ENCODE measurements around the gene SH3PXD2A. TPM values are rescaled to one million over a fixed set of nuclear protein-coding genes. Genes with fewer than 3 reads are reported as not detected.

SH3PXD2A gene
- total and polyA plus RNA-seq, 5 donors from 2014 or later: 0.24 to 15.4 (median 0.47) TPM

DNA sequence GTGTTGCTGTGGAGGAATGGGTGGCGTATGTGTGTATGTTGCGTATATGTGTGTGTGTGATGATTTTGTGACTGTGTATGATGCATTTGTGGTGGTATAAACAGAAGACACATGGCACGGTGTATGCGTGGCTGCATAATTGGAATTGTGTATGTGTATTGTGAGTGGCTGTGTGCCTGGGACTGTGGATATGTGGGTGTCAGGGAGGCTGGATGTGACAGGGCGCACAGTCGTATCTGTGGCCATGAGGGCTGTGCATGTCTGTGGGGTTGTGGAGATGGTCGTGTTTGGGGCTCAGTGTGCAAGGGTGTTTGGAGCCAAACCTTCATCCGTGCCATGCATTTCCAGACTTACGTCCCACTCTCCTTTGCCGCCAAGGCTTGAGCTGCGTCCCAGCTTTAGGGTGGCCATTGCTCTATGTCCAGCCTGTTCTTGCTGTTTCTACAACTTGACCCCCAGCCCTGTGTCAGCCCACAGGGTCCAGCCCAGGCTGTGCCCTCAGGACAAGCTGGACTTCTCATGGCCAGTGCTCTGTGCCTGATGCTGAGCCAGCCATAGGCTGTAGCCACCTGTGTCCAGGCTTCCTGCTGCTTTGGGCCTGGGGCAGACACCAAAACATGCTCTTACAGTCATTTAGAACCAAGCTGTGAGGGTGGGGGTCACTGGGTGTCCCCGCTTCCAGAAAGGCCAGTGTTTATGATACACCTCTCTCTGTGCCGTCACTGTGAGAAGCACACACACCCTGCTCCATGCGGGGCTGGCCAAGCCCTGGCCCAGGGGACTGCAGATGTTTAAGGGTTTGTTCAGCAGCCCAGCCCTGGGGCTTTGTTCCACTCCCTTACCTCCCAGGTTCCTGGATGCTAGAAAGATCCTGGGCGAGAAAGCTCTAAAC is 234.2 kb downstream of the SH3PXD2A start:
- no peaks in the 10 kb centered on the region for H3K9me3 ChIP-seq (ENCODE audit: control insufficient read depth in 2 of 2, low read length in 2 of 2)
- Mint-ChIP-seq H3K36me3 (peaks cover 14% of the 10 kb centered on the region), H3K9me3 (no peaks in the 10 kb centered on the region), H3K27ac (peak overlapping the region in 1 of 3 donors; percentile 1), H3K4me3 (no peak overlapping the region), H3K4me1 (no peaks in the 10 kb centered on the region), H3K27me3 (no peaks in the 10 kb centered on the region)
- no peak for DNase-seq
- no peak overlapping the region for H3K4me3 ChIP-seq (ENCODE audit: low read depth, low read length)
- no peak overlapping the region for H3K27ac ChIP-seq (ENCODE audit: insufficient read depth, low read length, poor library complexity, severe bottlenecking)
- no peaks in the 10 kb centered on the region for H3K27me3 ChIP-seq (ENCODE audit: control insufficient read depth, insufficient read depth, low read length)
- no peaks in the 10 kb centered on the region for H3K4me1 ChIP-seq (ENCODE audit: control insufficient read depth, insufficient read depth, low read length, poor library complexity, severe bottlenecking)
- no peak for ATAC-seq (ENCODE audit: low read depth in 2 of 2)
- peaks cover 6% of the 10 kb centered on the region for H3K36me3 ChIP-seq (ENCODE audit: control insufficient read depth, insufficient read depth, low read length)

DNA sequence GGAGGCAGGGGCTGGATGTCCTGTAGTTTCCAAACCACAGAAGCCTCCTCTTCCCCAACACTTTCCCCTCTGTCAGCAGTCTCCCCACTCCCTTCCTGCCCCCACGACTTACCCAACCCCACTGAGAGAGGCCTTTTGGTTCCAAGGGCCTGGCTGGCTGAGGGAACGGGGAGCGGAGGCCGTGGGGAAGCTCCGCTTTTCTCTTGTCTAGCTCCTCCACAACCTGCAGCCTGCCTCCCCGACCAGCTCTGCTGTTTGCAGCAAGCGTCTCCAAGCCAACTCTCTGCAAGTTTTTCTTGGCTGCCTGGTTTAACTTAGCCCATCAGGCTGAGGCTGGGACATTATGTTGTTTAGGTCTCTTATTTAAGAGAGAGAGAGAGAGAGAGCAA is 235.0 kb downstream of the SH3PXD2A start:
- ATAC-seq (ENCODE audit: low read depth in 2 of 2) (no peak), DNase-seq (no peak)
- no peaks in the 10 kb centered on the region for H3K9me3 Mint-ChIP-seq
- Histone ChIP-seq H3K4me1 (ENCODE audit: control insufficient read depth, insufficient read depth, low read length, poor library complexity, severe bottlenecking) (no peaks in the 10 kb centered on the region), H3K27me3 (ENCODE audit: control insufficient read depth, insufficient read depth, low read length) (no peaks in the 10 kb centered on the region), H3K9me3 (ENCODE audit: control insufficient read depth in 2 of 2, low read length in 2 of 2) (no peaks in the 10 kb centered on the region), H3K27ac (ENCODE audit: insufficient read depth, low read length, poor library complexity, severe bottlenecking) (no peak overlapping the region), H3K36me3 (ENCODE audit: control insufficient read depth, insufficient read depth, low read length) (peaks cover 2% of the 10 kb centered on the region), H3K4me3 (ENCODE audit: low read depth, low read length) (no peak overlapping the region)
- no peaks in the 10 kb centered on the region for H3K4me1 Mint-ChIP-seq
- H3K36me3 Mint-ChIP-seq: peaks cover 10% of the 10 kb centered on the region
- H3K4me3 Mint-ChIP-seq: no peak overlapping the region
- no peak overlapping the region for H3K27ac Mint-ChIP-seq
- H3K27me3 Mint-ChIP-seq: no peaks in the 10 kb centered on the region

DNA sequence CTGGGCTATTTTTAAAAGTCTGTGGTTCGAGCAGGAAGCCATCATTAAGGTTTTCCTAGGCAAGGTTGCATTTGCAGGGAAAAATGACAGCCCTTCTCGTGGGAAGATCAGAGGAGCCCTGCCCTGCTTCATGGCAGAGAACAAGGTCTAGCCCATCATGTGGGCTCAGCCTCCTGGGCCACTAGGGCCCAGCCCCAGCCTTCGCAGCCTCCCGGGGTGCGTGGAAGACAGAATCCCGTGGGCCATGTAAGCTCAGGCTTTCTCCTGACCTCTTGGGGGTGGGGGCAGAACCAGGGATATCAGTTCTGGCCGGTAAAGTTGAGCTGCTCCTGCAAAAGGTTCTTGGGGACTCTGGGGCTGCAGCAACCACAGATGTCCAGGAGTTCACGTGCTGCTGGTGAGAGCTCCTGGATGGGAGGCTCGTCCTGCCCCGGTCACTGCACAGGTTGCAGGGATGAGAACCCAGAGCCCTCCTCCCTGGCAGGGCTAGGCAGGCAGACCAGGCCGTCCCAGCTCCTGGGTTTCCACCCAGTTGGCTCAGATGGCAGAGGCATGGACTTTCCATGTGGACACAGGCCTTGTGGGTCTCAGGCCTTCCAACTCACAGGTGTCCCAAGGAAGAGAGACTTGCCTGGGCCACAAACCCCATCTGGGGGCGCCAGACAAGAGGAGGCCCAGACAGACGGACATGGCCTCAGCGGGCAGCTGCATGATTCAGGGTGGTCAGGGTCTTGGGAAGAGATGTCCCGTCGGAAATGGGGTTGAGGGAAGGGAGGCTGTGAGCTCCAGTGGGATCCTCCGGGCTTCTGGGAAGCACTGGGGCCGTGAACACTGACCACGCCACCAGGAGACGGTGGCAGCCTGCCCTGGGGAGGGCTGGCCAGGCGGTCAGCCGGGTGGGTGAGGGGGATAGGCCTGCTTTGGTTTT is 235.7 kb downstream of the SH3PXD2A start:
- no peak overlapping the region for H3K27ac Mint-ChIP-seq
- H3K4me1 Mint-ChIP-seq: no peaks in the 10 kb centered on the region
- peaks cover 16% of the 10 kb centered on the region for H3K36me3 Mint-ChIP-seq
- H3K9me3 Mint-ChIP-seq: no peaks in the 10 kb centered on the region
- no peak for DNase-seq
- no peak overlapping the region for H3K27ac ChIP-seq (ENCODE audit: insufficient read depth, low read length, poor library complexity, severe bottlenecking)
- peaks cover 2% of the 10 kb centered on the region for H3K36me3 ChIP-seq (ENCODE audit: control insufficient read depth, insufficient read depth, low read length)
- H3K4me1 ChIP-seq (ENCODE audit: control insufficient read depth, insufficient read depth, low read length, poor library complexity, severe bottlenecking): no peaks in the 10 kb centered on the region
- no peaks in the 10 kb centered on the region for H3K27me3 ChIP-seq (ENCODE audit: control insufficient read depth, insufficient read depth, low read length)
- H3K9me3 ChIP-seq (ENCODE audit: control insufficient read depth in 2 of 2, low read length in 2 of 2): no peaks in the 10 kb centered on the region
- H3K4me3 Mint-ChIP-seq: no peak overlapping the region
- H3K27me3 Mint-ChIP-seq: no peaks in the 10 kb centered on the region
- no peak overlapping the region for H3K4me3 ChIP-seq (ENCODE audit: low read depth, low read length)
- no peak for ATAC-seq (ENCODE audit: low read depth in 2 of 2)

DNA sequence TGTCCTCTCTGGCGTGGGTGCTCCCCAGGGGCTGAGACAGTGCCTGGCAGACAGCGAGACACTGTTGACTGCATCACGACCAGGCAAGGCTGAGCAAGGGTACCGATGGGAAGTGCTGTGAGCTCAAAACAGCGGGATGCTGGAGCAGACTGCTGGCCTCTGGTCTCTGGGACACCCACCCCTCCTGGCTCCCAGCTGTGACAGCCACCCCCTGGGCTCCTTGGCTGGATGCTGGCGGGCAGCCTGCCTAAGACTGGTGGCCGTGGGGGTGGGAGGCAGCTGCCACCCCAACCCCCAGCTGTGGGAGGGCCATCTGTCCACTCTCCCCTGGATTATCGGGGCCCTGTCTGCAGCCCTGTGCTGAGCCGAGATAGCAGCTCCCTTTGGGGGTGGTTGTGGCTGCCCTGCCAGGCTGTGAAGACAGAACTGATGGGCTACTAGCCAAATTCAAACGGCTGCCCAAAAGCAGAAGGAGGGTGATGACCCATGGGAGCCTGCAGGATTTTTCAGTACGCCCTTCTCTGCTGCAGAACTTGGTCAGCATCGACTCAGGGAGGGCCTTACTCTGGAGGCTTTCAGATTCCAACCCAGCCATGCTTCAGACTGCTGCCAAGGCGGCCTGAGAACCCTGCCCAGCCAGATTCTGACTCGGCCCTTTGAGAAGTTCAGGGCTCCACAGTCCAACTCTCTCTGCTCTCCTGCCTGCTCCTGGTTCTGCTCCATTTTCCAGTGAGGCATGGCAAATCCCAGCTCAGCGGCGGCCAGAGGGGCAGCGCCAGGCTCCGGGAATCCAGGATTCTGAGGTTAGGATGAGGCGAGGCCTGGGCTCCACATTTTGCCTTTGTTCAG is 236.6 kb downstream of the SH3PXD2A start:
- no peak for ATAC-seq (ENCODE audit: low read depth in 2 of 2)
- H3K4me1 ChIP-seq (ENCODE audit: control insufficient read depth, insufficient read depth, low read length, poor library complexity, severe bottlenecking): no peaks in the 10 kb centered on the region

DNA sequence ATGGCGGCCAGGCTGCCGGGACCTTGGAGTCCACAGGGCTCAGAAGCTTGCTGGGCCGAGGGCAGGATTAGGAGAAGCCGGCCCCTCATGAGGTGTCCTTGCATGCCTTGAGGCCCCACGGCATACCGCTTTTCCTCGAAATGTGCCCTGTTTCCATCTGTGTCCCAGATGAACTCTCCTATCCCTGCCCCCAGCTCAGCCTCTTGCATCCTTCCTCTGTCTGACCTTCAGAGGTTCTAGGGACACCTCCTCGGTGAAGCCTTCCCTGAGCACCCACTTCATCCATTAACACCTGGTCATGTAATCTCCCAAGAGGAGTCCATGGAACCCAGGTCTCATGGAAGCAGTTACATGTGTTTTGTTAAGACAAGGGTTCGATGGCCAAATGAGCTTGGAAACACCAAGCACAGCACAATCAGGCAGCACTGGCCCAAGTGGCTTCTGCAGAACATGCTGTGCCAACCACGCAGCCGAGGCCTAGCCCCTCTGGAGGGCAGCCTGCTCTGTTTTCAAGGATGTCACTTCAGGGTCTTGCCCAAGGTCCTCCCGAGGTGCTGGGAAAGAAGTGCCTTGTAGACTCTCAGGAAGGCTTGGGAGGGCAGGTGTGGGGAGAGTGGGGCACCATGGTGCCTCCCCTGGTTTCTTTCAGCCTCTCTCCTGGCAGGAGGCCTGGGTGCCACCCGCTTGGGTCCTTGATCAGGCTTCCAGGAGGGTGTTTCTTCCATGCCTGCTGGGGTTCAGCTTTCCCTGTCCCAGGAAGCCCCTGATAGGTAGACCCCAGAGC is 237.6 kb downstream of the SH3PXD2A start:
- Histone ChIP-seq H3K4me1 (ENCODE audit: control insufficient read depth, insufficient read depth, low read length, poor library complexity, severe bottlenecking) (no peaks in the 10 kb centered on the region), H3K27me3 (ENCODE audit: control insufficient read depth, insufficient read depth, low read length) (no peaks in the 10 kb centered on the region), H3K36me3 (ENCODE audit: control insufficient read depth, insufficient read depth, low read length) (peaks cover 10% of the 10 kb centered on the region), H3K27ac (ENCODE audit: insufficient read depth, low read length, poor library complexity, severe bottlenecking) (no peak overlapping the region), H3K9me3 (ENCODE audit: control insufficient read depth in 2 of 2, low read length in 2 of 2) (no peaks in the 10 kb centered on the region), H3K4me3 (ENCODE audit: low read depth, low read length) (no peak overlapping the region)
- H3K4me1 Mint-ChIP-seq: peaks cover 0 to 3% (median 0%) of the 10 kb centered on the region in 4 donors
- H3K27ac Mint-ChIP-seq: no peak overlapping the region
- H3K4me3 Mint-ChIP-seq: no peak overlapping the region
- no peaks in the 10 kb centered on the region for H3K9me3 Mint-ChIP-seq
- peaks cover 13% of the 10 kb centered on the region for H3K36me3 Mint-ChIP-seq
- no peak for ATAC-seq (ENCODE audit: low read depth in 2 of 2)
- no peak for DNase-seq
- no peaks in the 10 kb centered on the region for H3K27me3 Mint-ChIP-seq

More for the DNA sequence above, 236.6 kb downstream of the SH3PXD2A start:
- H3K9me3 Mint-ChIP-seq: no peaks in the 10 kb centered on the region
- H3K27me3 ChIP-seq (ENCODE audit: control insufficient read depth, insufficient read depth, low read length): no peaks in the 10 kb centered on the region
- peaks cover 13% of the 10 kb centered on the region for H3K36me3 Mint-ChIP-seq
- no peak overlapping the region for H3K4me3 Mint-ChIP-seq
- H3K27me3 Mint-ChIP-seq: no peaks in the 10 kb centered on the region
- no peak for DNase-seq
- peaks cover 0 to 3% (median 0%) of the 10 kb centered on the region in 4 donors for H3K4me1 Mint-ChIP-seq
- H3K27ac Mint-ChIP-seq: no peak overlapping the region
- H3K4me3 ChIP-seq (ENCODE audit: low read depth, low read length): no peak overlapping the region
- peaks cover 2% of the 10 kb centered on the region for H3K36me3 ChIP-seq (ENCODE audit: control insufficient read depth, insufficient read depth, low read length)
- no peak overlapping the region for H3K27ac ChIP-seq (ENCODE audit: insufficient read depth, low read length, poor library complexity, severe bottlenecking)
- no peaks in the 10 kb centered on the region for H3K9me3 ChIP-seq (ENCODE audit: control insufficient read depth in 2 of 2, low read length in 2 of 2)

DNA sequence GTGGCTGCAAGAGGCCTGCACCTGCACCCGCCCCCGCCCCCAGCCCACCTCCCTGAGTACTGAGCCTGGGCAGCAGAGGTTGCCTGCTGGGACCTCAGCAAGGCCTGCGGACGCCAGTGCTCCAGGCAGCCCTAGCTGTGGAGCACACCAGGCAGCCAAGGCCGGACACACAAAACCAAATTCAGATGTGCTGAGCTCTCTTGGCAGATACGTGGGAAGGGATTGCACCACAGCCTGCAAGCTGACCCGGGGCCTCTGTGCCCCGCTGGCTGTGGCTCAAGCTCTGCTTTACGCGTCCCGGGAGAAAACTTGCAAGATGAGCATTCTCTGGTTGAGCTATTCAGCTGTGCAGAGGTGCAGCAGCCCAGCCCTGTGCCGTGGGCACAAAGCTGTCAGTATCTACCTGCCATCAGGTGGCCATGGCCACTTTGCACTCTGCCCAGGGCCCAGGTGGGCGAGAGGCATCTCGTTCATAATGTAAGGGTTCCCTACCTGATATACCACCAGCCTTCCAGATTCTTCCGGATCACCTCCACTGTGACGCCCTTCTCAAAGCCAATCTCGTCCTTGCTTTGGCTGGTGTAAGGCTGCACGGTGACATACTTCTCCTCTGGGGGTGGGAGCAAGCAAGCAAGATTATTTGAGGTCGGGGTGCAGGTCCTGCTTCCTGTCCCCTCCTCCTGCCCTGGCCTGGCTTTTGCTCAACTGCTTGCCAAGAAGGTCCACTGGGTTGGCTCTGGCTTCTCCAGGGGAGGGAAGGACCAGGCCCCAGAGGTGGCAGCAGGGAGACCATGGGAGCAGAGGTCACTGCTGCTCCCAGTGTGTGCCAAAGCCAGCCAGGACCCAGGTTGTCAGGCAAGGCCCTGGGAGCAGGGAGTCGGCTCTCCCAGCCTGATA is 238.4 kb downstream of the SH3PXD2A start:
- H3K4me1 Mint-ChIP-seq: peaks cover 0 to 3% (median 0%) of the 10 kb centered on the region in 4 donors
- Histone ChIP-seq H3K4me3 (ENCODE audit: low read depth, low read length) (no peak overlapping the region), H3K9me3 (ENCODE audit: control insufficient read depth in 2 of 2, low read length in 2 of 2) (no peaks in the 10 kb centered on the region), H3K27me3 (ENCODE audit: control insufficient read depth, insufficient read depth, low read length) (no peaks in the 10 kb centered on the region), H3K27ac (ENCODE audit: insufficient read depth, low read length, poor library complexity, severe bottlenecking) (no peak overlapping the region), H3K36me3 (ENCODE audit: control insufficient read depth, insufficient read depth, low read length) (peaks cover 14% of the 10 kb centered on the region), H3K4me1 (ENCODE audit: control insufficient read depth, insufficient read depth, low read length, poor library complexity, severe bottlenecking) (no peaks in the 10 kb centered on the region)
- H3K27me3 Mint-ChIP-seq: no peaks in the 10 kb centered on the region
- H3K27ac Mint-ChIP-seq: no peak overlapping the region
- no peaks in the 10 kb centered on the region for H3K9me3 Mint-ChIP-seq
- ATAC-seq (ENCODE audit: low read depth in 2 of 2) (no peak), DNase-seq (no peak)
- no peak overlapping the region for H3K4me3 Mint-ChIP-seq
- H3K36me3 Mint-ChIP-seq: peaks cover 19% of the 10 kb centered on the region
